Measurements from ENCODE around the gene ACOT12.

- TF ChIP-seq CTCF (conservative IDR thresholded peaks at IDR 0.05; ENCODE audit: low read depth, low read length) (no peak), EZH2 (IDR thresholded peaks at IDR 0.05; ENCODE audit: low read length, unreplicated experiment) (no peak), EZH2phosphoT487 (IDR thresholded peaks at IDR 0.05; ENCODE audit: borderline replicate concordance, low read length) (no peak)
Observed at GRCh38 chr5:81370912-81371311, 23.0 kb downstream of the ACOT12 start.

Measured in PC-3 (cell line).